Ovary (tissue), 9 donors: ENCODE results near the gene DNAH8. TPM values are rescaled to one million over a fixed set of nuclear protein-coding genes. Genes with fewer than 3 reads are reported as not detected.

ENCODE experiments used
- DNase-seq, 5 donors: peaks; one replicate each; pipeline ENCODE4 v3.0.0-alpha.2; 2019 to 2020
- H3K27ac ChIP-seq, 2 donors: fragments of 200-600 bp; one replicate each; pipeline versions ENCODE4 v1.5.1 to v1.8.0; 2019 to 2022
- H3K27me3 ChIP-seq: fragments of 200-600 bp; one replicate; pipeline ENCODE4 v1.8.0; 2022
- H3K36me3 ChIP-seq: fragments of 200-600 bp; sonication (generic); one replicate; pipeline ENCODE4 v1.5.1; 2019
- H3K4me1 ChIP-seq: one replicate; pipeline ENCODE4 v1.8.1; 2013; ENCODE audit warnings: mild to moderate bottlenecking, moderate library complexity; ENCODE audit not compliant: insufficient read depth
- H3K4me3 ChIP-seq: fragments of 200-600 bp; sonication (generic); one replicate; pipeline ENCODE4 v1.5.1; 2017
- H3K9me3 ChIP-seq, 2 donors: fragments of 200-600 bp in 1 of 2; sonication (generic) in 1 of 2; one replicate each; pipeline versions ENCODE4 v1.5.1 to v1.8.1; 2013 to 2019; ENCODE audit warnings: mild to moderate bottlenecking in 1 of 2, moderate library complexity in 1 of 2
- EP300 ChIP-seq: sonication (generic); formaldehyde crosslinking; IDR thresholded peaks from one replicate; pipeline ENCODE4 v1.6.1; 2017; ENCODE audit warnings: antibody characterized with exemption
- POLR2A ChIP-seq: fragments of 450-650 bp; IDR thresholded peaks from one replicate; pipeline ENCODE4 v1.6.1; 2017; ENCODE audit warnings: antibody characterized with exemption, mild to moderate bottlenecking, moderate library complexity
- WGBS, 3 donors: extraction: QIAGEN DNeasy Blood & Tissue Kit in 1 of 3; methylation state at CpG; one replicate each; pipeline versions ENCODE4 v1.1.5 to v1.1.7; 2013 to 2017; 5-methylcytosine and 5-hydroxymethylcytosine counted together
- intact Hi-C, 4 donors: fragments of 100-400 bp; cut with DNase I; formaldehyde crosslinking; loops; one replicate each; pipeline versions ENCODE4 v1.11.0 to v1.15.1; 2022 to 2023
- polyA plus RNA-seq, 2 donors: library from polyadenylated mRNA; stranded (reverse); fragments of 200-250 nt in 1 of 2; fragments of 350-450 nt in 1 of 2; fragmentation: Illumina TruSeq in 1 of 2; extraction: RNeasy Lipid Tissue Mini Kit (QIAGEN cat#74804) in 1 of 2; gene quantifications; one replicate each; pipeline ENCODE4 v1.2.3, GENCODE V29; 2013 to 2014
- total RNA-seq, 7 donors: library from RNA; depleted of rRNA in 2 of 7; stranded (reverse); fragments of >200 nt in 2 of 7; fragmentation: NEBNext Ultra II Directional in 3 of 7; extraction: Animal tissue kit (Norgen Biotek cat#: 25700) in 3 of 7; gene quantifications; one replicate each; pipeline versions ENCODE4 v1.1.0 to v1.2.4, GENCODE V29; 2016 to 2023
- TF ChIP-seq, protein P1 (sequence below), 3 donors: fragments of 450-650 bp in 2 of 3; fragments of 200-600 bp in 1 of 3; IDR thresholded peaks; one replicate each; pipeline versions ENCODE4 v1.5.1 to v1.8.0; 2016 to 2022; ENCODE audit warnings: antibody characterized with exemption in 3 of 3, mild to moderate bottlenecking in 1 of 3
- donor health status: DM: no; HTN: no; CAD: no; lungs with moderate emphysema.
- donor health status: DM: no; HTN: no; CAD: no.
- donor health status: Bipolar disorder and iron deficiency.
- donor health status: DM: yes; HTN: yes; CAD: no.
- donor health status: DM: no; HTN: no; CAD: no.
- donor health status: DM: yes; HTN: yes; CAD: no.

DNAH8 gene
- total and polyA plus RNA-seq, 9 donors: under 0.01 to 0.08 (median 0.01) TPM; not detected in 4

GRCh38 chr6:39075010-39075686 is 360.0 kb downstream of the DNAH8 start:
- TF ChIP-seq, protein P1, sequence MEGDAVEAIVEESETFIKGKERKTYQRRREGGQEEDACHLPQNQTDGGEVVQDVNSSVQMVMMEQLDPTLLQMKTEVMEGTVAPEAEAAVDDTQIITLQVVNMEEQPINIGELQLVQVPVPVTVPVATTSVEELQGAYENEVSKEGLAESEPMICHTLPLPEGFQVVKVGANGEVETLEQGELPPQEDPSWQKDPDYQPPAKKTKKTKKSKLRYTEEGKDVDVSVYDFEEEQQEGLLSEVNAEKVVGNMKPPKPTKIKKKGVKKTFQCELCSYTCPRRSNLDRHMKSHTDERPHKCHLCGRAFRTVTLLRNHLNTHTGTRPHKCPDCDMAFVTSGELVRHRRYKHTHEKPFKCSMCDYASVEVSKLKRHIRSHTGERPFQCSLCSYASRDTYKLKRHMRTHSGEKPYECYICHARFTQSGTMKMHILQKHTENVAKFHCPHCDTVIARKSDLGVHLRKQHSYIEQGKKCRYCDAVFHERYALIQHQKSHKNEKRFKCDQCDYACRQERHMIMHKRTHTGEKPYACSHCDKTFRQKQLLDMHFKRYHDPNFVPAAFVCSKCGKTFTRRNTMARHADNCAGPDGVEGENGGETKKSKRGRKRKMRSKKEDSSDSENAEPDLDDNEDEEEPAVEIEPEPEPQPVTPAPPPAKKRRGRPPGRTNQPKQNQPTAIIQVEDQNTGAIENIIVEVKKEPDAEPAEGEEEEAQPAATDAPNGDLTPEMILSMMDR (IDR thresholded peaks at IDR 0.05): no peak
- TF ChIP-seq POLR2A (no peak), EP300 (no peak)
- Histone ChIP-seq H3K27me3 (no peaks in the 10 kb centered on the region), H3K4me1 (no peaks in the 10 kb centered on the region), H3K9me3 (no peaks in the 10 kb centered on the region), H3K4me3 (no peak overlapping the region), H3K36me3 (no peaks in the 10 kb centered on the region), H3K27ac (no peak overlapping the region)
- no peak for DNase-seq
- 68% methylated on average over 12 of the region's 12 CpGs for WGBS, 3 donors
- intact Hi-C loops: no loop called here

- H3K27me3 ChIP-seq: no peaks in the 10 kb centered on the region
- intact Hi-C loops: no loop called here
- H3K27ac ChIP-seq: no peak overlapping the region
- TF ChIP-seq POLR2A (no peak), EP300 (no peak)
- TF ChIP-seq, protein P1 (IDR thresholded peaks at IDR 0.05): no peak
- no peaks in the 10 kb centered on the region for H3K4me1 ChIP-seq
- WGBS, 3 donors: 67 to 78% (median 75%) methylated on average over 11 of the region's 11 CpGs
- H3K9me3 ChIP-seq: no peaks in the 10 kb centered on the region
- no peaks in the 10 kb centered on the region for H3K36me3 ChIP-seq
- no peak overlapping the region for H3K4me3 ChIP-seq
- DNase-seq: no peak
These were observed 360.9 kb downstream of the DNAH8 start for GRCh38 chr6:39075807-39076622.

GRCh38 chr6:39076623-39077535 is 361.8 kb downstream of the DNAH8 start:
- intact Hi-C loops: no loop called here
- H3K9me3 ChIP-seq: no peaks in the 10 kb centered on the region
- H3K36me3 ChIP-seq: no peaks in the 10 kb centered on the region
- no peaks in the 10 kb centered on the region for H3K27me3 ChIP-seq
- no peak for TF ChIP-seq POLR2A
- TF ChIP-seq EP300: no peak
- TF ChIP-seq, protein P1 (IDR thresholded peaks at IDR 0.05): no peak
- no peak overlapping the region for H3K27ac ChIP-seq
- DNase-seq: no peak
- no peaks in the 10 kb centered on the region for H3K4me1 ChIP-seq
- H3K4me3 ChIP-seq: no peak overlapping the region
- WGBS, 3 donors: 74 to 78% (median 75%) methylated on average over 9 of the region's 9 CpGs

- TF ChIP-seq, protein P1 (IDR thresholded peaks at IDR 0.05): no peak
- TF ChIP-seq POLR2A: no peak
- no peak for TF ChIP-seq EP300
- WGBS, 3 donors: 77 to 89% (median 87%) methylated on average over 11 of the region's 11 CpGs
- Histone ChIP-seq H3K36me3 (no peaks in the 10 kb centered on the region), H3K9me3 (no peaks in the 10 kb centered on the region), H3K4me3 (no peak overlapping the region), H3K27me3 (no peaks in the 10 kb centered on the region), H3K27ac (no peak overlapping the region), H3K4me1 (no peaks in the 10 kb centered on the region)
- intact Hi-C loops: no loop called here
- no peak for DNase-seq
These were observed 362.9 kb downstream of the DNAH8 start for GRCh38 chr6:39077882-39078594.
